ENCODE measurements around the gene IL1RAPL1.
"Not testable (repeated sequence)": the region's sequence is repeated elsewhere in the genome, so short reads cannot be mapped to it uniquely, and the experiment has no call there.

IL1RAPL1 gene

GRCh38 chrX:29285664-29286063 is 698.4 kb downstream of the IL1RAPL1 start:
- DNase-seq = no peak

DNA sequence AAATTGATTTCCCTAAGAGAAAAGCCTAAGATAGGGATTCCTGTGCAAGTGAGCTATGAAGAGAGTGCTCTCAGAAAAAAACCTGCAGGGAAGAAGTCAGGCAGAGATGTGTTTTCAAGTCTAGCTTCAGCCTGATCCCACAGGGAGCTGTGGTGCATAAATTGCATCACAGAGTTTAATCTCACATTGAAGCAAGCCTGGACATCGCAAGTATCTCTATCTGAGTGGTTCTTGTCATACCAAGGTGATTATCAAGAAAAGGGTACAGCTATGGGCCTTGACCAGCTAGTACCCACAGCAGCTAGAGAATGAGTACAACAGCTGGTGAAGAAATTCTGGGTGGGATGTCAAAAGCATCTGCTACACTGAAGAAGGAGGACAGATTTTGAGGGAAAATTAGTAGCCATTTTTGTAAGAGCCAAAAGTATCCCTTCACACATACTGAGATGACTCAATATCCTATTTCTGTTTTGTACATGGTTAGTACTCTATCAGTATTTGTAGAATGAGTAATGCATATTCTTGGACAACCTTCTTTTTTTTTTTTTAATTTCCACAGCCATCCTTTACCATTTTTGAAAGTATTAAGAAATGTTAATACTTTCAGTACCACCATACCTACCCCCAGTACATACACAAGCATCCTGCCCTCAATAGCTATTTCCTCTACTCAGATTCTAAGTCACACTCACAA is 708.9 kb downstream of the IL1RAPL1 start:
- DNase-seq = peak; percentile 37

DNA sequence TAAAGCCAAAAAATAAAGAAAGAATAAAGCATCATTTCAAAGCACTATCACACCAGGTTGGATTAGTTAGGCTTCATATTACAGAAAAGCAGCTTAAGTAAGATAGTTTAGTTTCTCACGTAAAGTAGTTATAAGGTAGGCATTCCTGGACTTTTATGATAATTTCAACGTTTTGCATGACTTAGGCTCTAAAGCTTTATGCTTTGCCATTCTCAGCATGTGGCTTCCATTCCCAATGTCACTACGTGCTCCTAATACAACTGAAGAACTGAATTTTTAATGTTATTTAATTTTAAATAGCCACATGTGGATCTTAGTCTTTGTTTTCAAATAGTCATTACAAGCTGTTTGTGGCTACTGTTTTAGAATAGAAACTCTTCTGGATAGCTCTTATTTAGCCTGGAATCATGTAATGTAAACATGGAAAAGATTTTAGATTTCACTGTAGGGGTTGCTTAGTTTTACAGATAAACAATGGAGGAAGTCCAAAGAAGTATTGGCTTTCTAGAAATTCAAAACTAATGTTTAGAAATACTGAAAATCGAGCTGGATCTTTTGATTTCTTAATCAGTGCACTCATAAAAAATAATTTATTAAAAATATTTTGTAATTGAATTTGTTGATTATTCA is 710.0 kb downstream of the IL1RAPL1 start:
- DNase-seq = no peak

- DNase-seq = no peak
Observed at GRCh38 chrX:29299684-29300083, 712.4 kb downstream of the IL1RAPL1 start.

- DNase-seq = no peak
Observed at GRCh38 chrX:29308726-29309125, 721.5 kb downstream of the IL1RAPL1 start.

DNA sequence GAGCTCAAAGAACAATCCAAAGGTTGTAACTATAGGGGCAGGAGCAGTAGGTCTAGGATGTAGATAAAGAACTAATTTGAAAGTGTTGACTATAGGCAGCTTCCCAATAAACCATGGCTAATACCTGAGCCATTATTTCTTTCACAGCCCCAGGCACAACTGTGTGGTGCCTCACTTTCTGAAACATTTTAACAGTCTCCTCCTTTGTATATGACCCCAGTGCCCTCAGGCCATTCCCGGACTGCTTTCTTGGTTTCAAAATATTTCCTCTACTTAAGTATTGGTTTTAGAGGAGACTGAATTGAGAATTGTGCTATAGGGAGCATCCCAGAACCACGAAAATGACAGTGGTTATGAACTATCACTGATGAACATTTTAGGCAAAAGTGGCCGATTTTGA is 728.7 kb downstream of the IL1RAPL1 start:
- DNase-seq = no peak

DNA sequence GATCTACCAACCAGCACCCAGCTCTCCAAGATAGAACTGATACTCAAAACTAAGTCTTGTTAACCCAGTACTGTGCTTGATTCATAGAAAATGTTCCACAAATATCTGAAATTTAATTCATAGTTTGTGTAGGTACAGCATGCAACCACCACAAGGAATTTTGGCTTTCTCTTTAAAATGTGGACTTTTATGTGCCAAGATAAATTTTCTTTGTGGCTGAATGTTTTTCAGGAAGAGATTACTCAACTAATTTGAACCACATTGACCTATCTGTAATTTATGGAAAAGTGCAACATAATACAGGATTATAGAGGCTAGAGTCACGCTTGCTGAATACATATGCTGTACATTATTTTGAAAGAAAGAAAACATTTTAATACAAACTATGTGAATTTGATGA is 730.8 kb downstream of the IL1RAPL1 start:
- DNase-seq = peak; percentile 80

DNA sequence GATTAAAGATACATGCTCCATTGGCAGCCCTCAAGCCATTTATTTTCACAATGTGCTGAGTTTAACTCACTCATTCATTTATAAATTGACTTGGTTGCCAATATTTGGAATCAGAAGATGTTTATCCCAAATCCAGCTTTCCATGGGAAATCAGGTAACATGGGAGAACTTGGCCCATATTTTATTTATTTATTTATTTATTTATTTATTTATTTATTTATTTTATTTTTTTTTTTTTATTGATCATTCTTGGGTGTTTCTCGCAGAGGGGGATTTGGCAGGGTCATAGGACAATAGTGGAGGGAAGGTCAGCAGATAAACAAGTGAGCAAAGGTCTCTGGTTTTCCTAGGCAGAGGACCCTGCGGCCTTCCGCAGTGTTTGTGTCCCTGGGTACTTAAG is 745.2 kb downstream of the IL1RAPL1 start:
- not testable (repeated sequence) for DNase-seq

DNA sequence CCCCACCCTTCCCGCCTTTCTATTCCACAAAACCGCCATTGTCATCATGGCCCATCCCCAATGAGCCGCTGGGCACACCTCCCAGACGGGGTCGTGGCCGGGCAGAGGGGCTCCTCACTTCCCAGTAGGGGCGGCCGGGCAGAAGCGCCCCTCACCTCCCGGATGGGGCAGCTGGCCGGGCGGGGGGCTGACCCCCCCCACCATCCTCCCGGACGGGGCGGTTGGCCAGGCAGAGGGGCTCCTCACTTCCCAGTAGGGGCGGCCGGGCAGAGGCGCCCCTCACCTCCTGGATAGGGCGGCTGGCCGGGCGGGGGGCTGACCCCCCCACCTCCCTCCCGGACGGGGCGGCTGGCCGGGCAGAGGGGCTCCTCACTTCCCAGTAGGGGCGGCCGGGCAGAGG is 745.8 kb downstream of the IL1RAPL1 start:
- not testable (repeated sequence) for DNase-seq

DNA sequence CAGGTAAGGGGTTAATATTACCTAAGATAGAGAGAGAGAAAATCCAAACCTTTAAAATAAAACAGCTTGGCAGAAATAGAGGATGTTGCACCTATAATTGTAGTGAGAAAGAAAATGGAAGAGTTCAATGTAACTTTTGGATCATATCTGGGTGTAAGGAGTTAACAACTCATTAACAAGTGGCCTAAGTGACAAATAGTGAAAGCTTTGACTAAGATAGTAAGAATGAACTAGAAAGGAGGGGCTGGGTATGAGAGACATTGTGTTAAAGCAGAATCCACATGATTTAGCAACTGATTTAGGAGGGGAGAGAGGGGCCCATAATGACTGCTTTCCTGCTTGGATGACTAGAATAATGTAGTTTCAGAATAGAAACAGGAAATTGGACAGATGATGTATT is 761.0 kb downstream of the IL1RAPL1 start:
- no peak for DNase-seq

DNA sequence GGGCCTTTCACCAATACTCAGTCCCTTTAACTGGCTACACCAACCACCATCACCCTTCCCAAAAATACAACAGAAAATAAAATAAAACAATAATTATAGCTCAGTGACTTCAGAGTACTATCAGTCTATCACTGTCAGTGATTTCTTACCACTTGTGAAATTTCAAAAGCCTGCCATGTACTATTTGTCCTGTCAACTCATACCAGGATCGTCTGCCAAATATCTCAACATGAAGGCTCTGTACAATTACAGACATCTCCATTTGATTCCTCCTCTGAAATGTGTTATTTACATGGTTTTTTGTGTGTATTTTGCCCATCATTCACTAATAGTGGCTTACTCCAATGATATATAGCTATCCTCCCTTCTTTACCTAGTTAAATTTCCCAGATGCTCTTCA is 772.0 kb downstream of the IL1RAPL1 start:
- no peak for DNase-seq

GRCh38 chrX:29374765-29375164 is 787.5 kb downstream of the IL1RAPL1 start:
- DNase-seq = not testable (repeated sequence)

GRCh38 chrX:29376584-29376983 is 789.3 kb downstream of the IL1RAPL1 start:
- no peak for DNase-seq

DNA sequence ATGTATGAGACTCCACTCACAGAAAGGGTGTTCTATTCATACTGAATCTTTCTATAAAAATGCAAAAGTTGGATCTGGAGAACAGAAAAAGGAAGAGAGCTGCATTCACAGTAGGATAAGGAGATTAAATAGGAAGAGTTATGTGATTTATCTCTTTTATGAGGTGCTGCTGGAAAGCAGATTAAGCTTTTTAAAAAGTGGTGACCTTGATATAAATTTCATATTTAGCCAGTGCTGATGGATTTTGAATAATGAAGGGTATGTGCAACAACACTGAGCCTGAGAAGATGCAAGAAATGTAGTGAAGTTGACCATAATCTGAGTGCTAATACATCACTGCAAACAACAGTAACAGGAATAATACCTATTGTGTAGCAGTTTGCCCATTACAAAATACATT is 795.6 kb downstream of the IL1RAPL1 start:
- no peak for DNase-seq

GRCh38 chrX:29388509-29388908 is 801.3 kb downstream of the IL1RAPL1 start:
- no peak for DNase-seq

- peak; percentile 58 for DNase-seq
Observed at GRCh38 chrX:29397506-29397905, 810.3 kb downstream of the IL1RAPL1 start.

DNA sequence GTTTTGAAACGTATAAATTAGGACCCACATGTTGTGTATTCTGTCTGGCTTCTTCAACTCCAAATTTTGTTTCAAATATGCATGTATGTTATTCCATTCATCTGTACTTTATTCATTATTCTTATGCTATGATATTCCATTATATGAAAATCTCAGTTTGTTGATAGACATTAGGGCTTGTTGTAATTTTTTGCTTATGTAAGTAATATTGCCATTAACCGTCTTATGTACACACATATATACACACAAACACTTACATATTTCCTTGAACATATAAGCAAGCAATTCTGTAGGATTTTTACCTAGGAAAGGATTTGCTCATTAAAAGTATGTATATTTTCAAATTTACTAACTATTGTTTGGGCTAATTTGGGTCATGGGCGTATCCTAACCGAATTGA is 820.1 kb downstream of the IL1RAPL1 start:
- no peak for DNase-seq

DNA sequence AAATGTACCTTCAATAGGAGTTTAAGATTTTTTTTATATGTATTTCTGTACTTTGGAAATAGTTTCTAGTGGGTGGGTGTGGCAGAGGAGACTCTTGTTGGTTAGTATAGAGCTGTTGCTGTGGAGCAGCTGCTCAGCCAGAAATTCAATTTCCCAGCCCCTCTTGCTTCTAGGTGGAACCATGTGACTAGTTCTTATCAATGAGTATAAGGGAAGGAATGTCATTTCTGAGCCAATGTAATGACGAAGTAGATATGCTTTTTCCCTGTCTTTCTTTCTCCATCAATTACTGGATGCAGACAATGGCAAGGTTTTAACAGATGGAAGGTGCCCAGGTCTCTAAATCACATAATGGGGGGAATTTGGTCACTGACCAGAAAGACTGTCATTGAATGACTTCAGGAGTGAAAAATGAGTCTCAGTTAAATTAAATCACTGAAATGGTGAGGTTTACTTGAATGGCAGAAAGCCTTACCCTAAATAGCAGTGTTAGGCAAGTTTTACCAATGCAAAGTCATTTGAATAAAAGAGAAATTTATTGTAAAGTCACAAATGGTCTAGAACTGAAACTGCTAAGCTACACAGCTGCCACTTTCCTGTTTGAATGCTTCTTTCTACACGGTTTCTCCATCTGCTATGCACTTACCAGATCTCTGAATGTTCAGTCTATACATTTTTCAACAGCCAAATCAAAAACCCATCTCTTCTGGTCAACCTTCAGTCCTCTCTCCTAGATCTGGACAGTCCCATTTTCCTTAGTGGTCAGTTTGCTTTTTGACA is 832.7 kb downstream of the IL1RAPL1 start:
- DNase-seq = peak; percentile 24

DNA sequence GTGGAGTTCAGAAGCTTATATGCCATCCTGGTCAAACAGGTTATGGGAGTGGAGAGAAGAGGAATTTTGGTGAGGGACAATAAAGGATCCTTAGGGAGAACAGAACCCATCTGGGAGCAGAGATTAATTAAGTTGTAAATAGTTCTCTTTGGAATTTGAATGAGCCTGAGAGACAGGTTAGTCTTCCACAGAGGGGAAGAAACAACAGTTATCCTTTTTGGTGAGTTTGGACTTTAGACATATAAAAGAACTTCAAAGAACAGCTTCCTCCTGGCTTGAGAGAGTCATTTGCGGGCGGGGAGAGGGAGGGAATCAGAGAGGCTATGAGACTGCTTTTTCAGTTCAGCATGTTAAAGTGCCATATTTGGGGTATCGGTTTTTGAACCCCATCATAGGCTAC is 834.8 kb downstream of the IL1RAPL1 start:
- no peak for DNase-seq

DNA sequence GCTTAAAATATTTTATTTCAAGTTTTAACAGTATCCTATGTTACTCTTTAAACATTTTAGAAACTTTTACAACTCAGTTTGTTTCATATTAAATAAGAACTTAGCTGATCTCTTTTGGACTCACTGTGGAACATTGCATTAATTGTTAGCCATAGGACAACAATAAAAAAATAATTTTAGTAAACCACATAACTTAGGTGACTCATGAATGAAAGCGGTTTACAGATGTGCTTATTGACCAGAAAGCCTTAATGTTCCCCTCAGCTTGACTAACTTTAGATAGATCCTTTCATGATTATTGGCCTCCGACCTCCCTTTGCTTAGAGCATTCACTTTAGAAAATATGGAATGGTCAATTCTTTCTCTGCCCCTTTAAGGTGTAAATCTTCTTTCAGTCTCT is 844.6 kb downstream of the IL1RAPL1 start:
- no peak for DNase-seq

GRCh38 chrX:29432534-29432933 is 845.3 kb downstream of the IL1RAPL1 start:
- no peak for DNase-seq

DNA sequence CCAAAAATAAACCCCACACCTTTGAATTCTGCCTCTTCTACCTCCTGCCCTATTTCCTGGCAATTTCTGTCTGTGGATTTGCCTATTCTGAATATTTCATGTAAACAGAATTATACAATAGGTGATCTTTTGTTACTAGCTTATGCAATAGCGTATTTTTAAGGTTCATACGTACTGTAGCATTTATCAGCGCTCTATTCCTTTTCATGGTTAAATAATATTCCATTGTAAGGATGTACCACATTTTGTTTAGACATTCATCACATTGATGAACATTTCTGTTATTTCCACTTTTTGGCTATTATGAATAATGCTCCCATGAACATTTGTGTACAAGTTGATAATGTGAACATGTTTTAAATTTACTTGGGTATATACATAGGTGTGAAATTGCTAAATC is 847.7 kb downstream of the IL1RAPL1 start:
- no peak for DNase-seq

DNA sequence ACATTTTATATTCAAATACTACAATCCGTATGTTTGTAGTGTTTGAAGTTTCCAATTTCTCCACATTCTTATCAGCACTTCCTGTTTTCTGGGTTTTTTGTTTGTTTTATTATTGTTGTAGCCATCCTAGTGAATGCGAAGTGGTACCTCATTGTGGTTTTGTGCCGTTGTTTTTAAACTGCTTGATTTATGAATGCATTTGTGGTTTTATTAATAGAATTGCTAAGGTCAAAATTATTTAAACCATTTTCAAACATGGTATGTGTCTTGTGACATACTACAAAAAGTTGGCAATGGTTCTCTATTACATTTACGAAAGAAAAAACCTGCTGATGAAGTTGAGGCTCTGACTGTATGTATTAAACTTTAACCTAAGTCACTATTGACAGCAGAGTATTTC is 848.1 kb downstream of the IL1RAPL1 start:
- DNase-seq = no peak

DNA sequence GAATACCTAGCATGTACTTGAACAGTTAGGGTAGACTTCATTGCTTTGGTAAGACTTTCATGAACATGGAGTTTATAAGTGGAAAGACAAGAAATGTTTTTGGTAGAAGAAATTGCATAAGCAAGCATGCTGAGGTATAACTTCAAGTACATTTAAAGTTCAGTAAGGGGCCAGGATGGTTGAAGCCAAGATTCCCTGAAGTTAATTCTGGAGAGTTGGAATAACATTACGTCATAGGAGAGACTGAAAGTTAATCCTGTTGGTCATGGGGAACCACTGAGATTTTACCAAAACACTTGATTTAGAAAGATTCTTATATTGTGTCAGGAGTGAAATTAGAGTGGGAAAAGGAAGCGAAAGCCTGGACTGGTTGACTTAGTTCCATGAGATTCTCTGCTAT is 860.6 kb downstream of the IL1RAPL1 start:
- no peak for DNase-seq
